Measurements from ENCODE around the gene AHDC1.
A peak's percentile ranks its signal among the peaks of the same experiment; 100 is the strongest.

AHDC1 gene

DNA sequence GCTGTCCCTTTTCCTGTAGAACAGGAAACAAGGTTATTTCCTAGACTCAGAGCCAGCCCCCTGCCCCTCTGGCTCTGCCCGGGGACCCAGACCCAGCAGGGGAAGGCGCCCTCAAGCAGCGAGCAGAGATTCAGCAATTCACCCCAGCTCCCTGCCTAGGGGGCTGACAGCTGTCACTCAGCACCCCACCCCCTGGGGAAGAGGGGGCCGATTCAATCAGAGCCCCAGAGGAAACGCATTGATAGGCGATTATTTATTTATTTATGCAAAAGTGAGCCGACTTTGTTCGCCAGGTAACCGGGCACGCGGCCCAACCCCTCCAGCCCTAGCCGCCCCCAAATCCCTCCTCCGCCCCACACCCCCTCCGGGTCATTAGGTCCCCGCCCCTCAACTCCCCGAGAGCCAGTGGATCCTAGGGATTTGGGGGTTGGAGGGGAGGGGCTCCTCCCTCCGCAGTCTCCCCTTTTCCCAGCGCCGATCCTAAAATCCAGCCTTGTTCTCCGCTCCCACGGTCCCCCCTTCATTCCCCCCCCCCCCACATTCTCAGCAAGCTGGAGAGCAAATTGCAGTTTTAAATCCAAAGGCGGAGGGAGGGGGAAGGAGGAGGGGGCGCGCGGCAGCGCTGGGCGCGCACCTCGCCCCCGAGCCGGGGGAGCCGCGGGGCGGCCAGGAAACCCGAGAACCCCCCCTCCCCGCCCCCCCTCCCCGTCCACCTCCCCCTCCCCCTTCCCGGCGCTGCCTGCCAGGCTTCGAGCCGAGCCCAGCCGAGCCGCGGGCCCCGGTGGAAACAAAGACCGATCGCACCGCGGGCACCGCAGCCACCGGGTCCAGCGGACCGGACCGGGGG, 1.3 kb downstream of the AHDC1 start:
- Histone ChIP-seq H3K4me3 (ENCODE audit: low read depth, low read length) (peak overlapping the region; percentile 92), H3K79me2 (ENCODE audit: control insufficient read depth, insufficient read depth, low read length, unreplicated experiment) (peaks cover 55% of the 10 kb centered on the region)

DNA sequence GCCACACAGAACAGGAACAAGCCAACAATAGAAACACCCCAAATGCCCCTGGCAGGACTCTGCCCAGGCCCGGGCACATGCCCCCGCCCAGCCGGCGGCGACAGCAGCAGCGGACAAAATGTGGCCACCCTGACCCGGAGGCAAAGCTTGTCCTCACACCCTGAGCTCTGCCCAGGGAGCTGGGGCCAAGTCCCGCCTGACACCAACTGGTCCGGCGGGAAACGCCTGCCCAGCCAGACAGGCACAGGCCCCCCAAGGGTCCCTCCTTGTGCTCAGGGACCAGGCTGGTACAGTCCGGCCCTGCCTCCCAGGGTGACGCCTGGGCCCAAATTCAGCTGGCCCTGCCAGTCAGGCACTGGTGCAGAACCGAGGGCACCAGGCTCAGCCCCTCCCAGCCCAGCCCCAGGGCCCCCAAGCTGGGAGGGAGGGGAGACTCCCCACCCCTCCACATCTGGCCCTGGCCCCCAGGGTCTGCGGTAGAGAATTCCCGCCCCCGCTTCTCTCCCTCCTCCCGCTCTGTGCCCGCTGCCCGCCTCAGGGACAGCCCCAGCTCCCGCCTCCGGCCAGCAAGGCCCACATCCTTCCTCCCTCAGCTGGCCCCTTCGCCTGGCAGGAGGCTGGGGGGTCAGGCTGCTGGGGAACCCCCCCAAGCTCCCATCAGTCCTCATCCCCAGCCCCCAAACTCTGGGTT, 2.0 kb downstream of the AHDC1 start:
- Histone ChIP-seq H3K27me3 (ENCODE audit: insufficient read depth, low read length) (no peaks in the 10 kb centered on the region), H3K4me1 (ENCODE audit: control insufficient read depth, insufficient read depth, low read length, unreplicated experiment) (peaks cover 46% of the 10 kb centered on the region), H3K36me3 (ENCODE audit: insufficient read depth, low read length) (no peaks in the 10 kb centered on the region), H3K27ac (ENCODE audit: low read depth, low read length) (peak overlapping the region; percentile 51), H3K4me3 (ENCODE audit: low read depth, low read length) (peak overlapping the region; percentile 92), H2AFZ (ENCODE audit: low read length, unreplicated experiment) (no peak overlapping the region), H3K79me2 (ENCODE audit: control insufficient read depth, insufficient read depth, low read length, unreplicated experiment) (peaks cover 63% of the 10 kb centered on the region)

More for the DNA sequence above, 1.3 kb downstream of the AHDC1 start:
- peak overlapping the region; percentile 52 for H3K27ac ChIP-seq (ENCODE audit: low read depth, low read length)
- peaks cover 53% of the 10 kb centered on the region for H3K4me1 ChIP-seq (ENCODE audit: control insufficient read depth, insufficient read depth, low read length, unreplicated experiment)
- no peaks in the 10 kb centered on the region for H3K36me3 ChIP-seq (ENCODE audit: insufficient read depth, low read length)
- no peaks in the 10 kb centered on the region for H3K27me3 ChIP-seq (ENCODE audit: insufficient read depth, low read length)
- H2AFZ ChIP-seq (ENCODE audit: low read length, unreplicated experiment) = no peak overlapping the region

DNA sequence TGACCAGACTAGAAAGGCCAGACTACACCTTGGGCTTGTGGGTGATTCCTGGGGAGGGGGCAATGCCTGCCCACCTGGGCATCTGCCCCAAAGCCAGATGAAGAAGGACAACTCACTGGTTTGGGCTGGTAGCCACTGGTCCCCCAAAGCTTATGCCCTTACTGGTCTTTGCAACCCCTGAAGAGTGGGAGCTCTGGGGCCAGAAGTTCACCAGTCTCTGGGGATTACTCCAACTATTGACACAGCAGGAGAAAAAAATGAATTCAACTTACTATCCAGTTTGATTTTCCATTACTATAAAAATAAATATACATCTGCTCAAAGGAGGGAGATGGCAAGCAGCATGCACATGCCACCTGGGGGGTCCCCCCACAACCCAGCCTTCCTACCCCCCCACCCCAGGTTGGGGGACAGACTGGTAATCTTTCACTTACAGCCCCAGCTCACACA, 2.6 kb downstream of the AHDC1 start:
- Histone ChIP-seq H3K27me3 (ENCODE audit: insufficient read depth, low read length) (no peaks in the 10 kb centered on the region), H3K36me3 (ENCODE audit: insufficient read depth, low read length) (no peaks in the 10 kb centered on the region), H3K79me2 (ENCODE audit: control insufficient read depth, insufficient read depth, low read length, unreplicated experiment) (peaks cover 68% of the 10 kb centered on the region), H3K4me1 (ENCODE audit: control insufficient read depth, insufficient read depth, low read length, unreplicated experiment) (peaks cover 45% of the 10 kb centered on the region), H3K27ac (ENCODE audit: low read depth, low read length) (peak overlapping the region; percentile 51), H3K4me3 (ENCODE audit: low read depth, low read length) (peak overlapping the region; percentile 92), H2AFZ (ENCODE audit: low read length, unreplicated experiment) (no peak overlapping the region)

DNA sequence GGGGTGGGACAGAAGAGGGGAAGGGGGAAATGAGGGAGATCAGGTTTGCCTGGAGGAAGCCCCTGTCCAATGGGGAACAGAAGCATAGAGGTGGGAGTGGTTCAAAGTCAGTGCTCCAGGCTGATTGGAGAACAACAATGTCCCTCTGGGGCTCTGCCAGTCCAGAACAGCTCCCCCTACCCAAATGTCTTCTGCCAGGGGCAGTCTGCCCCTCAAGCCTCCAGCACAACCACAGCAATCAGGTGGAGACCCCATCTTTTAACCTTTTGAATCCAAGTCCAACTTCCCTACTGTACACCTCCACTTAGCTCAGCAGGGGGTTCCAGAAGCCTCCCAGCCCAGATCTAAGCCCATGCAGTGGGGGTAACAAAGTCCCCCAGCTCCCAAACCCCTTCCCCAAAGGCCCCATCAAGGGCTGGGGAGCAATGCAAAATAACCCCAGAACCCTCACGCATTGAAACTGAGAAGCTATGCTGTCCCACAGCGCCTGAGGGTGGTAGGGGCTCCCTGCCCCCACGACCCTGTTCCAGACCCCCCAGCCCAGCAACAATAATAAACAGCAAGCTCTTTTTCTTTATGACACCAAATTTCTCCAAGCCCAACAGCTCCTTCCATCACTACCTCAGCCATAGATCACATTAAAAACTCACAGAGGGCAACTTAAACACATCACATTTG, 3.3 kb downstream of the AHDC1 start:
- H3K4me1 ChIP-seq (ENCODE audit: control insufficient read depth, insufficient read depth, low read length, unreplicated experiment) = peaks cover 52% of the 10 kb centered on the region
- peaks cover 75% of the 10 kb centered on the region for H3K79me2 ChIP-seq (ENCODE audit: control insufficient read depth, insufficient read depth, low read length, unreplicated experiment)
- H3K27ac ChIP-seq (ENCODE audit: low read depth, low read length) = peak overlapping the region; percentile 51
- H3K4me3 ChIP-seq (ENCODE audit: low read depth, low read length) = peak overlapping the region; percentile 92
- no peaks in the 10 kb centered on the region for H3K27me3 ChIP-seq (ENCODE audit: insufficient read depth, low read length)
- H2AFZ ChIP-seq (ENCODE audit: low read length, unreplicated experiment) = no peak overlapping the region
- H3K36me3 ChIP-seq (ENCODE audit: insufficient read depth, low read length) = no peaks in the 10 kb centered on the region

DNA sequence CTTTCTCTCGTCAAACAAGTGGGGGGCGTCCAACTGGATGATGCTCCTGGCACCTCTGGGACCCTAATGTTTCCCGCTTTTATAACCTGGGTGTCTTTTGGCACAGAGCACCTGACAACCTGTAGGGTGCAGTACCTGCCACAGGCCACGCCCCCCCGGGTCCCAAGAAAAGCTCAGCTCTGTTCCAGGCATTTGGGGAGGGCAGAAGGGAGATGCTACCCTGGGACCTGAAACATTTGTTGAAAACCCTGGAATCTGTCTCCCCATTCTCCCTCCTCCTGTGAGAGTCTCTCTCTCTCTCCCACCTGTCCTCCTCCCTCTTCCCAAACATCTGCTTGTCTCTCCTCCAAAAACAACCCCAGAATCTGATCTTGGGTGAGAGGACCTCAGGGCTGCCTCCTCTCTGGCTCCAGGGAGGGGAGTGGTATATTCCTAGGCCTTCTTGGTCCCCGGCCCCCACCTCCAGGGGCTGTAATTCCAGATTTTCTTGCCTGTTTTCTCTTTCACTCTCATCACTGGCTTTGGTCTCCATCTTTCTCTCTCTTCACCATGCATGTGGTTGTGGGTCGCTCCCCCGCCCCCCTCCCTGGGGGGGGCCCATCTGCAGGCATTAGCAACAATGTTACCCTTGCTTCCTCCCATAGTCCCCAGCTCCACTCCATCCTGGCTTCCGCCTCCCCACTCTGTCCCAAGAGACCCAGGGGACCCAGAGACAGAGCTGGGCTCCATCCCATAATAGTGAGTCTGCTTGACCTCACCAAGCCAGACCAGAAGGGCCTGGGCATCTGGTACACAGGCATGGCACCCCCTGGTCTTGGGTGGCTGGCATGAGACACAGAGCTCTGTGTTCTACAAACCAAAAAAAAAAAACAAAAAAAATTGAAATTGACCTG, 4.1 kb downstream of the AHDC1 start:
- peak overlapping the region; percentile 32 for H3K4me3 ChIP-seq (ENCODE audit: low read depth, low read length)
- peak overlapping the region; percentile 2; the same call in 1 of the 2 replicates for H3K27ac ChIP-seq (ENCODE audit: low read depth, low read length)
- H3K4me1 ChIP-seq (ENCODE audit: control insufficient read depth, insufficient read depth, low read length, unreplicated experiment) = peaks cover 60% of the 10 kb centered on the region
- peaks cover 83% of the 10 kb centered on the region for H3K79me2 ChIP-seq (ENCODE audit: control insufficient read depth, insufficient read depth, low read length, unreplicated experiment)
- H3K36me3 ChIP-seq (ENCODE audit: insufficient read depth, low read length) = no peaks in the 10 kb centered on the region
- no peak overlapping the region for H2AFZ ChIP-seq (ENCODE audit: low read length, unreplicated experiment)
- no peaks in the 10 kb centered on the region for H3K27me3 ChIP-seq (ENCODE audit: insufficient read depth, low read length)

DNA sequence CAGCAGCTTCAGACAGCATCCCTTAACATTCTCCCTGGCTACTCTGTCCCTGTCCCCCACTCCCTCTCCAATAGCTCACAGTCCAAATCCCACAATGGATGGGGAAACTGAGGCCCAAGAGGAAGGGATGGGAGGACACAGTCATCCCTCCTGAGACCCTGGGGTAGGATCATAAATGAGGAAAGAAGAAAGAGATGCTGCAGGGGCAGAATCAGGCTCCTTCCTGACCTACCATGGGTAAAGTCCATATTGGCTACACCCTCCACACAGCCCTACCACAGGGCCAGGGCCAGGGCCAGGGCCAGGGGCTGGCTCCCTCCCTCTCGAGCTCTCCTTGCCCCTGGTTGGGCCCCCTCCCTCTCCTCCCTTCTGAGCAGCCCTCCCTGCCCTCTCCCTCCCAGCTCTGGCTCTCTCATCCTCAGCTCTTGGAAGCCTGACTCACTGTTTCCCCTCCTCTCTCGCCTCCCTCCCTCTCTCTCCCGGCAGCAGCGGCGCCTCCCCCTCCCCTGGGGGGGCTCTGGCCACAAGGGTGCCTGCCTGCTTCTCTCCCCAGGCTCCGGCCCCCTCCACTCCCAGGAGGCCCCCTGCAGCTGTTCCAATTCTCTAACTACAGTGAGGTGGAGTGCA, 4.9 kb downstream of the AHDC1 start:
- Histone ChIP-seq H3K4me3 (ENCODE audit: low read depth, low read length) (peak overlapping the region; percentile 32), H3K27ac (ENCODE audit: low read depth, low read length) (peak overlapping the region; percentile 22; the same call in 1 of the 2 replicates), H3K79me2 (ENCODE audit: control insufficient read depth, insufficient read depth, low read length, unreplicated experiment) (peaks cover 92% of the 10 kb centered on the region), H2AFZ (ENCODE audit: low read length, unreplicated experiment) (no peak overlapping the region), H3K4me1 (ENCODE audit: control insufficient read depth, insufficient read depth, low read length, unreplicated experiment) (peaks cover 68% of the 10 kb centered on the region), H3K27me3 (ENCODE audit: insufficient read depth, low read length) (no peaks in the 10 kb centered on the region), H3K36me3 (ENCODE audit: insufficient read depth, low read length) (no peaks in the 10 kb centered on the region)

DNA sequence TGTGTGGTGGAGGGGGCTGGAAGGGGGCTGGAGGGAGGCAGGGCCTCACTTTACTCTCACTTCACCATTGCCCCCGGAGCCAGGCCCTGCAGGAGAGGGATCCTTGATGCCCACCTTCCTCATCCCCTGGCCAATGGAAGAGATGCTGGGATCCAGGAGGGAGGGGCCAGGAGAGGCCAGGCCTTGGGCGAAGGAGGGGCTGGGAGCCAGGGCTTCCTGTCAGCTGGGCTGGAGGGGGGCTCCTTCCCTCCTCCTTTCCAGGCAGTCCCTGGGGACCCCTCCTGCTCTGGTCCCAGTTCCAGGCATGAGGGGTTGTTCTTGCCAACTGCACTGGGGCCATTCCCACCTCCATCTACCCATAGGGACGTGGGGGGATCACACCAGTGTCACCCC, 5.7 kb downstream of the AHDC1 start:
- Histone ChIP-seq H3K4me3 (ENCODE audit: low read depth, low read length) (no peak overlapping the region), H3K36me3 (ENCODE audit: insufficient read depth, low read length) (no peaks in the 10 kb centered on the region), H3K79me2 (ENCODE audit: control insufficient read depth, insufficient read depth, low read length, unreplicated experiment) (peaks cover 97% of the 10 kb centered on the region), H3K27me3 (ENCODE audit: insufficient read depth, low read length) (no peaks in the 10 kb centered on the region), H3K27ac (ENCODE audit: low read depth, low read length) (no peak overlapping the region), H3K4me1 (ENCODE audit: control insufficient read depth, insufficient read depth, low read length, unreplicated experiment) (peaks cover 68% of the 10 kb centered on the region), H2AFZ (ENCODE audit: low read length, unreplicated experiment) (no peak overlapping the region)

DNA sequence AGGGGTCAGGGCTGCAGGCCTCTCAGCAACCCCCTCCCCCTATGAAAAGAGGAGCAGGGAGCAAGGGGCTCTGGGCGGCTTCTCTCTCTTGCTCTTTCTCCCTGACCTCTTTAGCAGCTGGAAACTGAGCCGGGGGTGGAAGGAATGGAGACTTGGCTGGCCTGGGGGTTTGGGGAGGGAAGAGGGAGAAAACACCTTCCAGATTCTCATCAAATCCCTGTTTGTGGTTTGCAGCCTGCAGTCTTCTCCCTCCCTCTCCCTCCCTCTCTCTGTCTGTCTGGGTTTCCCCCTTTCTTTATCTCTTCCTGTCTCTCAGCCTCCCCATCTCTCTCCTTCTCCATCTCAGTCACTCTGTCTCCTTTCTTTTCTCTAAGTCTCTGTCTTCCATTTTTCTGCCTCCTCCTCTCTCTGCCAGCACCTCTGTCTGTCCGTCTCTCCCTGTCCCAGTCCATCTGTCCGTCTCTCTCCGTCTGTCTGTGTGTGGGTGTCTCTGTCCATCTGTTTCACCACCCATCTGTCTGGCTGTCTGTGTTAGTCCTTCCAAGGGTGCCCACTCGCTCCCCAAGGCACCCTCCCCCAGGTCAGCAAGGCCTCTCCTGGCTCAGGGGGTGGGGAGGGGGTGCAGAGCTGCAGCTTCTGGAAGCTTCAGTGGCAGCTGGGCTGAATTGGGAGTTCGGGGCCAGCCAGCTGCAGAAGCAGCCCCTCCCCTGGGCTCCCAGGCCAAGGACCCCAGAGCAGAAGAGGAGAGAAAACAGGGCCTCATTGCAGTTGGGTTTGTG, 6.2 kb downstream of the AHDC1 start:
- Histone ChIP-seq H3K36me3 (ENCODE audit: insufficient read depth, low read length) (no peaks in the 10 kb centered on the region), H3K79me2 (ENCODE audit: control insufficient read depth, insufficient read depth, low read length, unreplicated experiment) (peaks cover 99% of the 10 kb centered on the region), H3K27ac (ENCODE audit: low read depth, low read length) (no peak overlapping the region), H3K4me3 (ENCODE audit: low read depth, low read length) (no peak overlapping the region), H3K27me3 (ENCODE audit: insufficient read depth, low read length) (no peaks in the 10 kb centered on the region), H3K4me1 (ENCODE audit: control insufficient read depth, insufficient read depth, low read length, unreplicated experiment) (peaks cover 68% of the 10 kb centered on the region), H2AFZ (ENCODE audit: low read length, unreplicated experiment) (no peak overlapping the region)

DNA sequence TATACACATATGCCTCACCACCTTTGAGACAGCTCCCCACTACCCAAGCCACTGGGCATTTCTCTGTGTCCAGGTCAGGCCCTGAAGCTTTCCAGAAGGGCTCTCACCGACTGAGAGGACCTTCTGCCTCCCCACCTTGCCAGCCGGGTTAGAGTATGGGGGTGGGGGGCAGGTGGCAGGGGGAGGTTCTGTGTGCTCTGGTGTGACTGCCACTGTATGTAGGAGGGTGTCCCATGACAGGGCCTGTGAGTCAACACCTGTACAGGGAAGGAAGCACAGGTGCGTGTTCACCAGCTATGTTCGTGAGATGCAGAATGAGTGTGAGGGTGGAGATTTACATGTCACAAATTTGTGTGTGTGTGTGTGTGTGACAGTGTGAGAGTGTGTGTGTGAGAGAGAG, 7.0 kb downstream of the AHDC1 start:
- Histone ChIP-seq H3K79me2 (ENCODE audit: control insufficient read depth, insufficient read depth, low read length, unreplicated experiment) (peaks cover 98% of the 10 kb centered on the region), H2AFZ (ENCODE audit: low read length, unreplicated experiment) (no peak overlapping the region), H3K4me3 (ENCODE audit: low read depth, low read length) (no peak overlapping the region), H3K36me3 (ENCODE audit: insufficient read depth, low read length) (no peaks in the 10 kb centered on the region), H3K27ac (ENCODE audit: low read depth, low read length) (no peak overlapping the region), H3K27me3 (ENCODE audit: insufficient read depth, low read length) (no peaks in the 10 kb centered on the region), H3K4me1 (ENCODE audit: control insufficient read depth, insufficient read depth, low read length, unreplicated experiment) (peaks cover 68% of the 10 kb centered on the region)

Measured in ACC112 (cell line).